ENCODE data around the gene DYNLT4.

GRCh38 chr1:44820328-44821239 lies 13.4 kb upstream of the DYNLT4 start:
- TF ChIP-seq, protein P1, sequence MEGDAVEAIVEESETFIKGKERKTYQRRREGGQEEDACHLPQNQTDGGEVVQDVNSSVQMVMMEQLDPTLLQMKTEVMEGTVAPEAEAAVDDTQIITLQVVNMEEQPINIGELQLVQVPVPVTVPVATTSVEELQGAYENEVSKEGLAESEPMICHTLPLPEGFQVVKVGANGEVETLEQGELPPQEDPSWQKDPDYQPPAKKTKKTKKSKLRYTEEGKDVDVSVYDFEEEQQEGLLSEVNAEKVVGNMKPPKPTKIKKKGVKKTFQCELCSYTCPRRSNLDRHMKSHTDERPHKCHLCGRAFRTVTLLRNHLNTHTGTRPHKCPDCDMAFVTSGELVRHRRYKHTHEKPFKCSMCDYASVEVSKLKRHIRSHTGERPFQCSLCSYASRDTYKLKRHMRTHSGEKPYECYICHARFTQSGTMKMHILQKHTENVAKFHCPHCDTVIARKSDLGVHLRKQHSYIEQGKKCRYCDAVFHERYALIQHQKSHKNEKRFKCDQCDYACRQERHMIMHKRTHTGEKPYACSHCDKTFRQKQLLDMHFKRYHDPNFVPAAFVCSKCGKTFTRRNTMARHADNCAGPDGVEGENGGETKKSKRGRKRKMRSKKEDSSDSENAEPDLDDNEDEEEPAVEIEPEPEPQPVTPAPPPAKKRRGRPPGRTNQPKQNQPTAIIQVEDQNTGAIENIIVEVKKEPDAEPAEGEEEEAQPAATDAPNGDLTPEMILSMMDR (IDR thresholded peaks at IDR 0.05; ENCODE audit: low read depth, low read length, poor library complexity, severe bottlenecking) = peak; percentile 11
- no peak for TF ChIP-seq EZH2phosphoT487 (IDR thresholded peaks at IDR 0.05; ENCODE audit: borderline replicate concordance, low read length)

Measured in DOHH2 (cell line).